Stimulated activated memory B cell treated with anti-CD40 and anti-IgM and Interleukin-4, amounts not matched to agents 10 μg/mL and 1 μg/mL and 100 μg/mL, for 72 hours (primary cell): ENCODE measurements around the gene TEF.

Experiments used
- ATAC-seq: fragments of 150-1000 bp; cut with Tn5 transposase; 2 replicates; pipeline ENCODE4 v1.10.0; 2021
- H3K27ac Mint-ChIP-seq: one replicate; pipeline ENCODE4 v1.8.0; 2022; ENCODE audit warnings: mild to moderate bottlenecking, mixed read lengths
- H3K27me3 Mint-ChIP-seq: one replicate; pipeline ENCODE4 v1.8.0; 2022; ENCODE audit warnings: mixed read lengths
- H3K36me3 Mint-ChIP-seq: one replicate; pipeline ENCODE4 v1.8.0; 2022; ENCODE audit warnings: mixed read lengths
- H3K4me1 Mint-ChIP-seq: one replicate; pipeline ENCODE4 v1.8.0; 2022; ENCODE audit warnings: mixed read lengths
- H3K4me3 Mint-ChIP-seq: one replicate; pipeline ENCODE4 v1.8.0; 2022; ENCODE audit warnings: mild to moderate bottlenecking, moderate library complexity, mixed read lengths
- H3K9me3 Mint-ChIP-seq: one replicate; pipeline ENCODE4 v1.8.0; 2022; ENCODE audit warnings: mixed read lengths

TEF gene

GRCh38 chr22:41364233-41364632 is 17.5 kb upstream of the TEF start:
- Mint-ChIP-seq H3K4me1 (no peaks in the 10 kb centered on the region), H3K36me3 (peaks cover 12% of the 10 kb centered on the region), H3K9me3 (no peaks in the 10 kb centered on the region), H3K4me3 (no peak overlapping the region), H3K27me3 (peaks cover 8% of the 10 kb centered on the region), H3K27ac (no peak overlapping the region)
- ATAC-seq = no peak

DNA sequence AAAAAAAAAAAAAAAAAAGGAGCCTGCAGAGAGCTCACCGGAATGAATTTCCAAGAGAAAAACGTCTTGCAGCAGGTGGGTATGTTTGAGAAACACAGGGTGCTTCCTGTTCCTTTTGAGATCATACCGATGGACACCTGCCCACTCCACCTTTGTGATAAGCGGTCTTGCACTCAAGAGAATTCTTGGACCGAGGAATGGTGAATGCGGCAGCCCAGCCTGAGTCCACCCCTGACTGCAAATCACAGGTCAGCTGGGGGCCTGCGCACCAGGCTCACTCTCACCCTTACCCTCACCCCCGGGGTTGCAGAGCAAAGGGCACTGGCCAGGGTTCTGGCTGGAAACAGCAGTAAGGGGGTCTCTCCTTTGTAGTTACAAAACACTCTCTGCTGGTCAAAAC is 16.8 kb upstream of the TEF start:
- H3K27ac Mint-ChIP-seq = no peak overlapping the region
- no peak for ATAC-seq
- H3K9me3 Mint-ChIP-seq = no peaks in the 10 kb centered on the region

DNA sequence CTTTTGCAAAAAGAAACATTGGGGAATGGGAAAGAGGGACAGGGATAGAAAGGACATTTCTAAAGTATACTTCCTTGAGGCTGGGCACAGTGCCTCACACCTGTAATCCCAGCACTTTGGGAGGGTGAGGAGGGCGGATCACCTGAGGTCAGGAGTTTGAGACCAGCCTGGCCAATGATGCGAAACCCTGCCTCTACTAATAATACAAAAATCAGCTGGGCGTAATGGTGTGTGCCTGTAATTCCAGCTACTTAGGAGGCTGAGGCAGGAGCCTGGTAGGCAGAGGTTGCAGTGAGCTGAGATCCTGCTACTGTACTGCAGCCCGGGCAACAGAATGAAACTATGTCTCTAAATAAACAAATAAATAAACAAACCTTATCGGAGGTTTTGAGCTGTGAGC is 16.3 kb upstream of the TEF start:
- Mint-ChIP-seq H3K9me3 (no peaks in the 10 kb centered on the region), H3K4me3 (no peak overlapping the region), H3K36me3 (peaks cover 1% of the 10 kb centered on the region), H3K4me1 (no peaks in the 10 kb centered on the region), H3K27ac (no peak overlapping the region), H3K27me3 (peaks cover 8% of the 10 kb centered on the region)
- no peak for ATAC-seq

More for the DNA sequence above, 16.8 kb upstream of the TEF start:
- Mint-ChIP-seq H3K4me3 (no peak overlapping the region), H3K4me1 (no peaks in the 10 kb centered on the region), H3K27me3 (peaks cover 8% of the 10 kb centered on the region), H3K36me3 (peaks cover 6% of the 10 kb centered on the region)

- no peak overlapping the region for H3K4me3 Mint-ChIP-seq
- H3K27ac Mint-ChIP-seq = no peak overlapping the region
- no peaks in the 10 kb centered on the region for H3K9me3 Mint-ChIP-seq
- no peaks in the 10 kb centered on the region for H3K36me3 Mint-ChIP-seq
- no peak for ATAC-seq
- H3K4me1 Mint-ChIP-seq = no peaks in the 10 kb centered on the region
- H3K27me3 Mint-ChIP-seq = peaks cover 18% of the 10 kb centered on the region
Observed at GRCh38 chr22:41366323-41367029, 15.3 kb upstream of the TEF start.

GRCh38 chr22:41367039-41367679 is 14.6 kb upstream of the TEF start:
- Mint-ChIP-seq H3K36me3 (no peaks in the 10 kb centered on the region), H3K9me3 (no peaks in the 10 kb centered on the region), H3K27ac (no peak overlapping the region), H3K4me1 (no peaks in the 10 kb centered on the region), H3K4me3 (no peak overlapping the region), H3K27me3 (peaks cover 18% of the 10 kb centered on the region)
- ATAC-seq = peak; percentile 10

DNA sequence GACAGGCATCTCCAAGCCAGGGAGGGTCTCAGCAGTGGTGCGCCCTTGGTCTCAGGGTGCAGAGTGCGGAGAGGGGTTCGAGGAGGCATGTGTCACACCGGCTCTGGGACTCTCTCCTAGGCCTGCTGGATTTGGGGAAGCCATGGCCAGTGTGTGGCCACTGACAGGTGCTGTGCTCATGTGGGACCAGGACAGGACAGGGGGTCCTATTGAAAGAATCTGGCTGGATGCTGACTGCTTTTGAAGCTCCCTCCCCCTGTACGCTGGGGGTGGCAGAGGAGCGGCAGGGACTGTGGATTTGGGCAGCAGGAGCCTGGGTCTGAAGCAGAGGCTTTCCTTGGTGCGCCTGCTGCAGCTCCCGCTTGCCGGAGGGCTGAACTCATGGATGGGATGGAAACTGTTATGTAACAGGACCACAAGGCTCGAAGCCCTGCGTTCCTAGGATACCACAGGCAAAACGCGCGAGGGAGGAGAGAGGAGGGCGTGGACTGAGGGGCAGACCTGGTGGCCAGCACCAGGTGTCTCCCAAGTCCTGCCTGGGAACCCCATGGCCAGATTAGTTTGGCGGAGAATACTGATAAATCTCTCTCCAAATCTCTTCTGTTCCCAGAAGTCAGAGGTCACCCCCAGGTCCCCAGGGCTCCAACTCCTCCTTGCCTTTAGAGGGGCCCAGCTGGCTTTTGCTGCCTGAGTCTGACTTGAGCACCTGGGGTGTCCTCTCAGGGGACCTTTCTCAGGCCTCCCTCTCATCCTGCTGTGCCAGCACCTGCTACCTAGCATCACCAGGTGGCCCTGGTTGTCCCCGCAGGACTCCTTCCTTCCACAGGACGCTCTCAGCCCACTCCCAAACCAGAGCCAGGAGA is 13.8 kb upstream of the TEF start:
- peaks cover 18% of the 10 kb centered on the region for H3K27me3 Mint-ChIP-seq
- H3K36me3 Mint-ChIP-seq = no peaks in the 10 kb centered on the region
- H3K27ac Mint-ChIP-seq = no peak overlapping the region
- H3K4me1 Mint-ChIP-seq = no peaks in the 10 kb centered on the region
- H3K4me3 Mint-ChIP-seq = no peak overlapping the region
- ATAC-seq = no peak
- no peaks in the 10 kb centered on the region for H3K9me3 Mint-ChIP-seq

GRCh38 chr22:41368543-41369423 is 13.0 kb upstream of the TEF start:
- Mint-ChIP-seq H3K9me3 (no peaks in the 10 kb centered on the region), H3K4me1 (no peaks in the 10 kb centered on the region), H3K4me3 (no peak overlapping the region), H3K27me3 (peaks cover 18% of the 10 kb centered on the region), H3K36me3 (no peaks in the 10 kb centered on the region), H3K27ac (no peak overlapping the region)
- no peak for ATAC-seq

GRCh38 chr22:41369424-41369745 is 12.4 kb upstream of the TEF start:
- no peaks in the 10 kb centered on the region for H3K9me3 Mint-ChIP-seq
- no peak for ATAC-seq
- H3K4me1 Mint-ChIP-seq = no peaks in the 10 kb centered on the region
- no peak overlapping the region for H3K27ac Mint-ChIP-seq
- H3K4me3 Mint-ChIP-seq = no peak overlapping the region
- H3K27me3 Mint-ChIP-seq = peaks cover 18% of the 10 kb centered on the region
- no peaks in the 10 kb centered on the region for H3K36me3 Mint-ChIP-seq

GRCh38 chr22:41369837-41370236 is 11.9 kb upstream of the TEF start:
- no peak for ATAC-seq
- peaks cover 18% of the 10 kb centered on the region for H3K27me3 Mint-ChIP-seq
- no peaks in the 10 kb centered on the region for H3K4me1 Mint-ChIP-seq
- H3K4me3 Mint-ChIP-seq = no peak overlapping the region
- no peak overlapping the region for H3K27ac Mint-ChIP-seq
- H3K36me3 Mint-ChIP-seq = no peaks in the 10 kb centered on the region
- H3K9me3 Mint-ChIP-seq = no peaks in the 10 kb centered on the region

GRCh38 chr22:41377846-41378245 is 3.9 kb upstream of the TEF start:
- H3K27ac Mint-ChIP-seq = no peak overlapping the region
- no peaks in the 10 kb centered on the region for H3K36me3 Mint-ChIP-seq
- no peaks in the 10 kb centered on the region for H3K27me3 Mint-ChIP-seq
- H3K9me3 Mint-ChIP-seq = no peaks in the 10 kb centered on the region
- peaks cover 6% of the 10 kb centered on the region for H3K4me1 Mint-ChIP-seq
- ATAC-seq = no peak
- no peak overlapping the region for H3K4me3 Mint-ChIP-seq

DNA sequence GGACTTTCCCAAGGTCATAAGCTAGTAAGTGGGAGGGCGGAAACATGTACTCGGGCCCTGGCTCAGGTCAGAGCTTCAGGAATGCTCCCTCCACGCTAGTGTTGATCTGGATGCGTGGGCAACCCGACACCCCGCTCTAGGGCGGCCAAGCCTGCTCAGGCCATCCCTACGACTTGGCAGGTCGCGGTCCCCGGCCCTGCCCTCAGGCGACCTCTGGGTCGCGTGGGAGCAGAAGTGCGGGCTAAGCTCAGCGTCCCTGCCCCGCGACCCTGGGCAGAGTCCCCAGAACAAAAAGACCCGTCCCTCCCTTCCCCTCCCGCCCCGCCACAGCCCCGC is 781 bp upstream of the TEF start:
- peak; percentile 9 for ATAC-seq
- H3K36me3 Mint-ChIP-seq = no peaks in the 10 kb centered on the region
- peak overlapping the region; percentile 94 for H3K27ac Mint-ChIP-seq
- H3K27me3 Mint-ChIP-seq = no peaks in the 10 kb centered on the region
- H3K4me1 Mint-ChIP-seq = peaks cover 14% of the 10 kb centered on the region
- H3K4me3 Mint-ChIP-seq = peak overlapping the region; percentile 90
- H3K9me3 Mint-ChIP-seq = no peaks in the 10 kb centered on the region

- Mint-ChIP-seq H3K27ac (peak overlapping the region; percentile 94), H3K27me3 (no peaks in the 10 kb centered on the region), H3K4me3 (peak overlapping the region; percentile 90), H3K36me3 (no peaks in the 10 kb centered on the region), H3K9me3 (no peaks in the 10 kb centered on the region), H3K4me1 (peaks cover 14% of the 10 kb centered on the region)
- peak; percentile 72 for ATAC-seq
Observed at GRCh38 chr22:41382098-41382578, 396 bp downstream of the TEF start.

DNA sequence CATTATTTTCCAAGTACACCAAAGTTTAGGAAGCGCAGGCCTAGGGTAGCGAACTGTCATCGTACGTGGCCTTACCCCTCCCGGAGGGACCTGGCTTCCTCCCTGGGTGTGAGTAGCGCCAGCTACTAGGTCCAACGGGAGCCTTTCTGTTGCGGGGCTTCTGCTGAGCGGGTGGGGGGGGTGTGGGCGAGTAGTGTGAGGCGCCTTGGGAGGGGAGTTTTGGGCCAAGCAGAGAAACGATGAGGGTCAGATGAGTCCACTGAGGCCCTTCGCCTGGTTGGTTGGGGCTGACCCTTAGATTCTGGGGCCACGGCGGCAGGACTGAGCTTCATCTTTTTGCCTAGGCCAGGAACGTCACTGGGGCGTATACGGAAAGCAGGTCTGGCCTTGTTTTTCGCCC is 868 bp downstream of the TEF start:
- Mint-ChIP-seq H3K27me3 (no peaks in the 10 kb centered on the region), H3K36me3 (no peaks in the 10 kb centered on the region), H3K9me3 (no peaks in the 10 kb centered on the region), H3K4me1 (peaks cover 14% of the 10 kb centered on the region), H3K27ac (peak overlapping the region; percentile 94), H3K4me3 (peak overlapping the region; percentile 90)
- no peak for ATAC-seq

- ATAC-seq = no peak
- no peaks in the 10 kb centered on the region for H3K27me3 Mint-ChIP-seq
- H3K9me3 Mint-ChIP-seq = no peaks in the 10 kb centered on the region
- H3K36me3 Mint-ChIP-seq = no peaks in the 10 kb centered on the region
- H3K4me1 Mint-ChIP-seq = peaks cover 14% of the 10 kb centered on the region
- H3K27ac Mint-ChIP-seq = no peak overlapping the region
- H3K4me3 Mint-ChIP-seq = peak overlapping the region; percentile 90
Observed at GRCh38 chr22:41383085-41383484, 1.3 kb downstream of the TEF start.

GRCh38 chr22:41384128-41384527 is 2.4 kb downstream of the TEF start:
- Mint-ChIP-seq H3K36me3 (peaks cover 5% of the 10 kb centered on the region), H3K9me3 (no peaks in the 10 kb centered on the region), H3K4me3 (no peak overlapping the region), H3K4me1 (peaks cover 14% of the 10 kb centered on the region), H3K27me3 (no peaks in the 10 kb centered on the region), H3K27ac (no peak overlapping the region)
- no peak for ATAC-seq
